Measurements from ENCODE around the gene UFD1.

Gene UFD1

DNA sequence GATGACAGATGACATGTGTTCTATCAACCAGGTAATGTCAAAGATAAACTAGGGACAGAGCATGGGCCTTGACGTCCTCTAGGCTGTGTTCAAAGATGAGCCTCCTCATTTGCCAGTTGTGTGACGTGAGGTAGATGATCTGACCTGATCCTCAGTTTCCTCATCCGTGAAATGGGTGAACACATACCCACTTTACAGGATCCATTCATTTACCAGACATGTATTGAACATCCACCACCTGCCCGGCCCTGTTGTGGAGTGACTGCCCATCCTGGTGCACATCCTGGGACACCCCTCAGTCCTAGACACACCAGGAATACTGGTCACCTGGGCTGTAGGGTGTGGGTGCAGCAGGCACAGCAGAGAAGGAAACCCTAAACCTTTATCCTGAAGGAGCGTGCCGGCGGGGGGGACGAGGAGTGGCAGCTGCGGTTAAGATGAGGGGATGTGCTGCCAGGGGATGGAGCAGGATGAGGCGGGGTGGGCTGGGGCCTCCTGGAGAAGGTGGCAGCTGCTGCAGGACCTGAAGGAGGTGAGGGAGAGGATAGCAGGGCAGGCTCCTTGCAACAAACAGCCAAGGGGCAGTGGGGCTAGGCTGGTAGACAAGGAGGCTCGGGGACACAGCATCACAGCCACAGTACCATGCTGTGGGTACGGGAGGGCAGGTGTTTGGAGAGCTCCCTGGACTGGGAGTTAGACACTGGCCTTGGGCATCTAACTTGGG, 36.8 kb upstream of the UFD1 start:
- DNase-seq (ENCODE audit: low read depth), result no peak

DNA sequence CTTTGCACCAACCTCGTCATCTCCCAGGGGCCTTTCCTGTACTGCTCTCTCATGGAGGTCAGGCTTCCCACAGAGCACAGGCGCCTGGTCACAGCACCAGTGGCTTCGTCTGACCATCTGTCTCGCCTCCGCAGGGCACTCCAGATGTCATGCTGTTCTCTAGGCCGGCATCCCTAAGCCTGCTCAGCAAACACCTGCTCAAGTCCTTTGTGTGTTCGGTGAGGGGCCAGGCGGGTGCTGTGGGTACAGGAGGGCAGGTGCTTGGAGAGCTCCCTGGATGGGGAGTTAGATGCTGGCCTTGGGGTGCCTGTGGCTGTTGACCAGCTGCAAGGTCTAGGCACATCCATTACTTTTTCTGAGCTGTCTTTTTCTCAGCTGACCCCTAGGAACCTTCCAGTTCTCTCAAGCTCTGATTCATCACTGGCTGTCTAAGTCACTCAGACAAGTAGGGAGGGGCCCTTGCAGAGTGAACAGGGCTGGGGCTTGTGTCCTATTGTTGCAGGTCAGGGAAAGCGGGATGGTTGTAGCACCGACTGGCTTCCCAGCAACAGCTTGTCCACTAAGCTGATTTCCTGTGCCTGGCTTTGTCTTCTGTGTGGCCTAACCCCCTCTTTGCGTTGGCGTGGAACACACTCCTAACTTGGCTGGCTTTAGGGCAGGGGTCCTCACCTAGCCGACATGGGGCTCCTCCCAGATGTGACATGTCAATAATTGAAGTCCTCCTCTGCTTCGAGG, 36.0 kb upstream of the UFD1 start:
- DNase-seq (ENCODE audit: low read depth), result no peak

DNA sequence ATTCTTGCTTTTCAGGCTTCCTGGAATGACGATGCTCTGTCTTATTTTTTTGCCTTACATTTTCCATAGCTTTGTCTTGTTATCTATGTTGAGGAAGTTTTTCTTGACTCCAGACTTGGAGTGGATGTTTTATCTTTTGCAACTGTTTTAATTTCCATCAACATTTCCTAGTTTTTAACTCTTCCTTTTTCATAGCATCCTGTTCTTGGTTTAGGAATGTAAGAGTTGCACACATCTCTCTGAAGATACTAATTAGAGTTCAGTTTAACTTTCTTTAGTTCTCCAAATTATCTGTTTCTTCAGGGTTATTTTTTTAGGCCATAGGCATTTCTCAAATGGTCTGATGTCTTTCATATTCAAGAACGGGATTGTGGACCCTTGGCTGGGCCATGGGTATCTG, 34.8 kb upstream of the UFD1 start:
- no peak for DNase-seq (ENCODE audit: low read depth)

DNA sequence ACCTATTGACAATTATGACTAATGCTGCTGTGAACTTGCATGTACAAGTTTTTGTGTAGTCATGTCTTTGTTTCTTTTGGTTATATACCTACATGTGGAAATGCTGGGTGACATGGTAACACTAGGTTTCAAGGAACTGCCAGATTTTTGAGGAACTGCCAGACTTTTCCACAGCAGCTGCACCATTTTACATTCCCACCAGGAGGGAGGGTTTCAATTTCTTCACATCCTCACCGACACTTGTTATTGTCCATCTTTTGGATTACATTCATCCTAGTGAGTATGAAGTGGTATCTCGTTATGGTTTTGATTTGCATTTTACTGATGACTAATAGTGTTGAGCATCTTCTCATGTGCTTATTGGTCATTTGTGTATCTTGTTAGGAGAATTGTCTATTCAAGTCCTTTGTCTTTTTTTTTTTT, 31.9 kb upstream of the UFD1 start:
- DNase-seq (ENCODE audit: low read depth), result no peak

DNA sequence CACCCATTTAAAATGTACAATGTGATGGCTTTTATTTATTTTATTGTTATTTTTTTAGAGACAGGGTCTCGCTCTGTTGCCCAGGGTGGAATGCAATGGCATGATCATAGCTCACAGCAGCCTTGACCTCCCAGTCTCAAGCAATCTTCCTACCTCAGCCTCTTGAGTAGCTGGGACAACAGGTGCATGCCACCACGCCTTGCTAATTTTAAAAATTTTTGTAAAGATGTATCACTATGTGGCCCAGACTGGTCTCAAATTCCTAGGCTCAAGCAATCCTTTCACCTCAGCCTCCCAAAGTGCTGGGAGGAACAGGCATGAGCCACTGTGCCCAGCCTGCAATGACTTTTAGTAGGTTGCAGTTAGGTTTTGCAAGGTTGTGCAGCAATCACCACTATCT, 30.9 kb upstream of the UFD1 start:
- DNase-seq (ENCODE audit: low read depth), result no peak

DNA sequence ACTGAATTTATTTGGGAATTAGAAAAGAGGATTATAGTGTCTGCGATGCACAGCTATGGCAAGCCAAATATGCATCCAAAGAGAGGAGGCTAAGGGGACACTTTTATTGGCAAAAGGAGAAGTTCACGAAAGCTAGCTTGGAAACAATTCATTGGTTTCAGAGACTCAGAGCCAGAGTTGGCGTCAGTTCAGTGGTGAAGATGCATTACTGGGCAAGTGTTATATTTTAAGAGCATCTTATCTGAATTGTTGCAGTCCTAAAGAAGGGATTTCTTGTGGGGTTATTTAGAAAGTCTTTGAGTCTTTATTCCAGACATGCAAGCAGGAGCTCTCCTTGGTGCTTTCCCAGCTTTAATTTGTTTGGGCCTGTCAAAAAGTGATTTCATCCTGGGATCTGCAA, 30.2 kb upstream of the UFD1 start:
- no peak for DNase-seq (ENCODE audit: low read depth)

DNA sequence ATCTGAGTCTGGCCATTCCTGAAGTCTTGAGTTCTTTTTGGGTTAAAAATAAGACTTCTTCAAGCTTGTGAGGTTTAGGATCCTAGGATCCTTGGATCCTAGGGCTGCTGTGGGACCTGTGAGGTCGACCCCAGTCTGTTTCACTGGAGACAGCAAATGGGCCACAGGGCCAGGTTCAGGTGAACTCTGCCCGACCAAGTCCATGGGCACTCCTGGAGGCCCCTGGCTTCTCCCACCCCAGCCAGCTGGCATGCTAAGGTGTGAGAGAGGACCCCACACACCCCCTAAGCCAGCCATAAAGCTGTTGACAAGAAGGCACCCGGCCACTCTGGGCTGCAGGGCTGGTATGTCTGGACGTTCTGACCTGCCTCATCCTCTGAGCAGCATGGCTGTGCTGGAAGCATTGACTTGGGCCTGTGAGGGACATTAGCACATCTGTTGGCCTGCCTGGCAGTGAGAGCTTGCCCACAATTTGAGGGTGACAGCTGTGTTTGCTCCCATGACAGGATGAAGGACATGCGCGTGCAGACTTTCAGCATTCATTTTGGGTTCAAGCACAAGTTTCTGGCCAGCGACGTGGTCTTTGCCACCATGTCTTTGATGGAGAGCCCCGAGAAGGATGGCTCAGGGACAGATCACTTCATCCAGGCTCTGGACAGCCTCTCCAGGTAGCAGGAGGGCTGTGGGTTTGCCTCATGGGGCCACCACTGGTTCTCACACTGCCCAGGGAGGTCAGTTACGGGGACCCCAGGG, 29.2 kb upstream of the UFD1 start:
- DNase-seq (ENCODE audit: low read depth), result no peak

DNA sequence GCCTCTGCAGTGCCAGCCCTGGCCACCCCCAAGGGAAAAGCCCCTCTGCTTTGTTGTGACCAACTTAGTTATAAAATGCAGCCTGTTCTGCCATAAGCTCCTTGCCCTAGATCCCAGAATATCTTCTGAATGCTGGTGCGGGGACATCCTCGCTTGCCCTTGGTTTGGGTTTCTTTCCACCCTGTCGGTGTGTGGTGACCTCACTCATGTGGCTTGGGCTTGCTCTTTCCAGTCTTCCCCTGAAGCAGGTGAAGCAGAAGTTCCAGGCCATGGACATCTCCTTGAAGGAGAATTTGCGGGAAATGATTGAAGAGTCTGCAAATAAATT, 28.5 kb upstream of the UFD1 start:
- no peak for DNase-seq (ENCODE audit: low read depth)

DNA sequence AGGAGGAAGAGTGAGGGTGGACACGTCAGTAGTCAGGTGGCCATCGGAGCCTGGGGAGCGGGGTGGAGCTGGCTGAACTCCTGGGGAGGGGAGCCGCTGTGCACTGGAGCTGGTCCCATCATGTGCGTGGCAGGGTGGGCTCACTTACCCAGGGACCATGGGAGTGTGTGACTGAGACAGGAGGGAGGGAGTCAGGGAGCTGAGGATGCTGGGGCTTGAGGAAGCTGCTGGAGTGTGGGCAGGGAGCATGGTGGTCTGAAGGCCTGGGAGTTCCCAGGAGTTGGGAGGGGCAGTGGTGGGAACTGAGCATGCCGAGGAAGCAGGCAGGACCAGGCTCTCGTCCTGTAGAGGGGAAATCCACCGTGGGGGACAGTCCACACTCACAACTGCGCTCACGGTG, 27.2 kb upstream of the UFD1 start:
- DNase-seq (ENCODE audit: low read depth), result no peak

DNA sequence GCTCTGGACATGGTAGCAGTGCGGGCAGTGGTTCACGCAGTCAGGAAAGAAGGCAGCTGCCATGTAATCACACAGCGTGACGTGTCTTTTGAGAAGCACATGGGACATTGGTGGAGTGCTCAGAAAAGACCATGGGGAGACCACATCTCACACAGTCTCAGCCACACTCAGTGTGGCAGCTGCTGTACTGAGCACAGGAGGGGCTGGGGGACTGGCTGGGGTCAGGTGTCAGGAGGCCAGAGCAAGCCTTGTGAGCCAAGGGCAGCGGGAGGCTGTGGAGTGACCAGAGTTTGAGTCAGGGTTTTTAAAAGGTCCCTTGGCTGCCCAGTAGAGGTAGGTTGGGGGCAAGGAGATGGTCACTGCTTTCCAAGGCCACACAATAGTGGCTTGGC, 26.7 kb upstream of the UFD1 start:
- DNase-seq (ENCODE audit: low read depth), result no peak

DNA sequence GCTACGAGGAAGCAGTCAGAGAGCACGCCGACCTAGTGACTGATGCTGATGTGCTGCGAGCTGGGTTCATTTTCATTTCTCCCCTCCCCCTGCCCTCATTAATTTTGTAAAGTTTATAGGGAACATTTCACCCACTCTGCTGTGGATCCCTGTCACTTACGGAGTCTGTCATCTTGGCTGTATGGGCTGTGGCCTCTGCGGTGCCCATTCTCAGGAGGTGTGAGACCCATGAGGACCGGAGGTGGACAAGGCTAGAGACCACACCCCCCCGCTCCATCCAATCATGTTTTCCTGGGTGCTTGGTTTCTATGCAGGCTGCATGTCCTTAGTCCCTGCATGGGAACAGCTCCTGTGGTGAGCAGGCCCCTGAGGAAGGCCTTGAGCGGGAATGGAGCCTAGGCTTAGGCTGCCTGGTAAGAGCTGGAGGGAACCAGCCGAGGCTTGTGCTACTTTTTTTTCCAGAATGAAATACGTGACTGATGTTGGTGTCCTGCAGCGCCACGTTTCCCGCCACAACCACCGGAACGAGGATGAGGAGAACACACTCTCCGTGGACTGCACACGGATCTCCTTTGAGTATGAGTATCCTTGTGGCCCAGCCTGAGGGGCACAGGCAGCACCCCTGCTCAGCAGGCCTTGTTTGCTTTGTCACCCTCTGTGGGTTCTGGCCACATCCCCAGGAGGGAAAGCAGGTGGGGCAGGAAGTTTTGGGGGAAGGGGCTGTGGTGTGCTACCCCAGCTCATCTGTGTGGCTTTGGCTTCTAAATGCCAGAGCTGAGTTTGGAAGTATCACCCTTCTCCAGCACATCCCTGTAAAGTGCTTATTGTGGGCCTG, 26.1 kb upstream of the UFD1 start:
- no peak for DNase-seq (ENCODE audit: low read depth)

DNA sequence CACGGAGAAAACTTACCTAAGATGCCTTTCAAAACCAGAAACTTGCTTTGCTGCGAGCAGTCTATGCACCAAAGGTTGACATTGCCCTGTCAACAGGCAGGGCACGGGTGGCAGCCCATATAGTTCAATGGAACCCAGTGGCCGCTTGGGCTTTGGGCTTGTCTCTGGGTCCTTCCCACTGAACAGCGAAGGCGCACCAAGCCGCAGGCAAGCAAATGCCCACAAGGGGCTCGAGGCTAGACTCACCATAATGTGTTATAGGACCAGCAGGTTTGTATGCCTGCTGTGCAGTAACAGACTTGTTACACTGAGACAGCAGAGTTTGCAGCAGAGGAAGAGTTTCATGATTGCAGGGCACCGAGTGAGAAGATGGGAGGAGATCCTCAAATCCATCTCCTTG, 24.9 kb upstream of the UFD1 start:
- no peak for DNase-seq (ENCODE audit: low read depth)

DNA sequence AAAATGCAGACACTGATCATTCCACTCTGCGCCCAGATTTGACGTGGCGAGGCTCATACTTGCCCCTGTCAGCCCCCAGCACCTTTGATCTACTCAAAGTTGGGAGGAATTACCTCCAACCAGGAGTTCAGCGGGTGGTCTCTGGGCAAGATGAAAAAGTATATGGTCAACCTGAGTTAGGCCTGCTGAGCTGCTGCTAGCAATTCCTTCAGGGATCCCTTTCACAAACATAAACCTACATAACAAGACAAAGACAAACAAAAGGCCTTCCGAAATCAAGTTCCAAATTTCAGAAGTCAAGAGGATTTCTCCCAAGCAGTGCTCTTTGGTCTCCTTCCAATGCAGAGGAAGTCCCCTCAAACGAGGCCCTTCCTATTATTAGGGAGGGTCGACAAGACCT, 24.4 kb upstream of the UFD1 start:
- no peak for DNase-seq (ENCODE audit: low read depth)

DNA sequence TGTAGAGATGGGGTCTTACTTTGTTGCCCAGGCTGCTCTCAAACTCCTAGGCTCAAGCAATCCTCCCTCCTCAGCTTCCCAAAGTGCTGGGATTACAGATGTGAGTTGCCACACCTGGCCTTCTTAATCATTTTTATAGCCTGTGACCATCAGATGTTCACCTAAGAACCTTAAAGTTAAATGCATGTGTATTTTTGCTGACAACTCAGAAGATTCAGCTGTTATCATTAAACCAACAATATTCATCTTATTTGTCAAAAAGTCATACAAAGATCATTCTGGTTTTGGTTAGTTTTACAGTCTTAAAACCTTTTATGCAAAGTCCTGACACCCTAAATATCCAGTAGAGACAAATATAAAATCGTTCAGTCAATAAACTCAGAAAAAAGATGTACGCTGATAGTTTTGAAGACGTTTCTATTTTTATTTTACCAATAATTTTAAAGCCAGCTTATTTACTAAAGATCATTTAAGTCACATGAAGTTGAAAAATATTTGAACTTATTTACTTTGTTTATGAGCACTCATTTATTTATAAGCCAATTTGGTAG, 23.0 kb upstream of the UFD1 start:
- DNase-seq (ENCODE audit: low read depth), result no peak

DNA sequence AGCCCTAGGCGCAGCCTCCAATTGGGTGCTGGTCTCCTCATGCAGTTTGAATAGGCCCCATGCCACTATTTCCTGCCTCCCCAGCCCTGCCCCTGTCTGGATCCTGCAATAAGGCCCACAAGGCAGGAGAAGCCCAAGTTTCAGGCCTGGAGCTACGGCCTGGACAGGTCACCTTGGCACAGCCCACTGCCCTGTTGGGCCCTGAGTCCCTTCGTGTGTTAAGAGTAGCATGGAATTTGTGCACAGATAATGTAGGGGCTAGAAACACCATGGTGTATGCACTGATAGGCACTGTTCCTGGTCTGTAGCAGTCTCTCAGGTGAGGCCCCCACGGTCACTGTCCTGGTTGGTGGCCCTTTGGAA, 20.9 kb upstream of the UFD1 start:
- DNase-seq (ENCODE audit: low read depth), result no peak

DNA sequence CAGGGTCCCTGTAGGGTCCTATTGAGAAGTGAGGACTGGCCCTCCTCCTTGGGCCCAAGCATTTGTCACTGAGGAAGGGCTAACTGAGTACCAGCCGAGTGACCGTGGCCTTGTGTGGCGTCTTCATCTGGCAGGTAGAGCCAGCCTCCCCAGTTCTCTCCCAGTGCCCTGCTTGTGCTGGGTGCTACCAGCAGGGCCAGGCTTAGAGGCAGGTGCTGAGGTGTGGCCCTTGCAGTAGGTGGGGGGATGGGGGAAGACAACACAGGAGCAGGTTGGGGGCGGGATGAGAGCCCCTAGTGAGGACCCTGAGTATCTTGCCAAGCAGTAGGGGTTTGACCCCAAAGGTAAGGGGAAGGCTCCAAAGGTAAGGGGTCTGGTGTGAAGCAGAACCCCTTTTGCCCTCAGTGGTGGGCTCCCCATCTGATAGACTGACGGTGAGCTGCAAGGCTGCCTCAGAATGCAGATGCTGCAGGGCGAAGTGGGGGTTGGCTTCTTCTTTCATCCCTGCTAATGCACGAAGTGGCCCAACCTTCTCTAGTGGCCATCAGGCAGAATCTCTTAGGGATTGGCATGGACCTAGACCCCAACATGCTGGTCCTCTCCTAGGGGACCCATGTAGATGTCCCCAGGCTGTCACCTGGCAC, 20.4 kb upstream of the UFD1 start:
- DNase-seq (ENCODE audit: low read depth), result no peak

DNA sequence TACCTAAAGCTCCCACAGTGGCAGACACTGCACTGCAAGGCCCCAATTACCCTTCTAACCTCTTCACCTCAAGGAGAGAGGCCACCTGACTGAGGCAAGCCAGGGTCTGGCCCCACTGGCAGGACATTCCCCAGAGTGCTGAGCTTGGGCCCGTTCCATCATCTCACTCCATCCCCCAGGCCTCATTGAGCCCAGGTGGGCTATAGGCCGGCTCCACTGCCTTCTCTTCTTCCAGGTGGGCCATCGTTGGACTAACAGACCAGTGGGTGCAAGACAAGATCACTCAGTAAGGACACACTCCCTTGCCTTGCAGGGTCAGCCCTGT, 19.8 kb upstream of the UFD1 start:
- DNase-seq (ENCODE audit: low read depth), result no peak

DNA sequence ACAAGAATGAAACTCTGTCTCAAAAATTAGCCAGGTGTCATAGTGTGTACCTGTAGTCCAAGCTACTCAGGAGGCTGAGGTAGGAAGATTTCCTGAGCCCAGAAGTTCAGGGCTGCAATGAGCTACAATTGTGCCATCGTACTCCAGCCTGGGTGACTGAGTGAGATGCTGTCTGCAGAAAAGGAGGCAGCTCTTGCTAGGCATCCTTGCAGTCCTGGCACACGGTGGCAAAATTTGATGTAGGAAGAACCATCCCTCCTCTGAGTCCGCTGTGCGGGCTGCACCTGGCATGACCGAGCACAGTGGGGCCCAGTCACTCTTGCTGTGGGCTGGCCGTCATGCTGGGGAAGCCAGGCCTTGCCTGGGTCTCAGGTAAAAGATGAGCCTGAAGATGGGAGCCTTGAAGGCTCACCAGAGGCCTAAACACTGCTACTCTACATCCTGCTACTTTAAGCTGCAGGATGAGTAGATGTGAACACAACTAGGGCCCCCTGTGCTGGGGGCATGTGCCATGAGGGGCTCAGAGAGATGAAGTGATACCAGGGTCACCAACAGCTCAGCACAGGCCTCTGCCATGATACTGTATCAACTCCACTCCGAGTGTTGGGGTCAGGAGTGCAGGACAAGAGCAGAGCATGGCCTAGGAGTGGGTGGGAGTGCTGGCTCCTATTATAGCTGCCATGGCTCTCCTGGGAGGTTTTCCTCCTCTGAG, 19.3 kb upstream of the UFD1 start:
- DNase-seq (ENCODE audit: low read depth), result no peak

DNA sequence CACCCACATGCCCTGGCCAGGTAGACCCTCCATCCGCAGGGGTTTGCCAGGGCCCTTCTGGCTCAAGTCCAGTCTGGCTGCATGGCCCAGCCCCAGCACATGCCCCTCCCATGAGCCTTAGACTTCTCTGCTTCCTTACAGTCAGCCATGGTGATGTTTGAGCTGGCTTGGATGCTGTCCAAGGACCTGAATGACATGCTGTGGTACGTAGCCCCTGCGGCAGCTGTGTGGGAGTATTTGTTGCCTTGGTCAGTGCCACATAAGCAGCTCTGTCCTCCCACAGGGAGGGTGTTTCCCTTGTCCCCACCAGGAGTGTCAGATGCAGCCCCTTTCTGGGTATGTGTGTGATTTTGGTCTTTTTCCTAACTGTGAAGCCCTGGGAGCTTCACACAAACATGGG, 18.3 kb upstream of the UFD1 start:
- DNase-seq (ENCODE audit: low read depth), result no peak

DNA sequence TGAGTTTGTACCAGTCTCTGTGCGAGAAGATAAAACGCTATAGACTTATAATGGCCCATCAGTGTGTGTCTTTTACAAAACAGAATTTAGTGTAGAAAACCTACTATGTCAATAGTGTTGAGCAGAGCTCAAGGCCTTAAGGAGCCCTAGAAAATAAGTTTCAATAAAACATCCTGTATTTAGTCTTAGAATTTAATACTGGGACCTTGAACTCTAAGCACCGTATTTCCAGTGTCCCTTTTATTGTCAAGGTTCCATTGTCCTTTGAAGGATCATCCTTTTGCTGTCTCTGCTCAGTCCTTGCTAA, 17.3 kb upstream of the UFD1 start:
- no peak for DNase-seq (ENCODE audit: low read depth)

DNA sequence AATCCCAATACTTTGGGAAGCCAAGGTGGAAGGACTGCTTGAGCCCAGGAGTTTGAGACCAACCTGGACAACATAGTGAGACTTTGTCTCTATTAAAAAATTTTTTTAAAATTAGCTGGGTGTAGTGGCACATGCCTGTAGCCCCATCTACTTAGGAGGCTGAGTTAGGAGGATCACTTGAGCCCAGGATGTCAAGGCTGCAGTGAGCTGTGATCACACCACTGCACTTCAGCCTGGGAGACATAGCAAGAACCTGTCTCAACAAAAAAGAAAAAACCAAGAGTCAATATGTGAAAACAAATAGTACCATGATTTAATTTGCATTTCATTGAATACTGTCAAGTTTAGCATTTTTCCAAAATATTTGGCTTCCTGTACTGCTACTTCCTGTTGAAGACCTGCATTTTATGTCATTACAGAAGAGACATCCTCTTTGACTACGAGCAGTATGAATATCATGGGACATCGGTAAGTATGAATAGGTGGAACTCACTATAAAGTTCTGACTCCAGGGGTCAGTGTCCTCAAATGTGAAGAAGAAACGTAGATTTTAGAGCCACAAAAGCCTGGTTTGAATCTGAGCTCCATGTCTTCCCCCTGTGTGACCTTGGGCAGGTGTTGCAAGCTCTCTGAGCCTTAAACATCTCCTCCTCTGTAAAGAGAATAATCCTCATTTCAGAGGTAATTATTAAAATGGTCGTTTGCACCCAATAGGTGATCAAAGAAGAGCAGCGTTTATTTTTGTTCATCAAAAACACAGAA, 16.8 kb upstream of the UFD1 start:
- no peak for DNase-seq (ENCODE audit: low read depth)

All from GM04503 (cell line).